Upper lobe of left lung (tissue), 4 donors: ENCODE measurements around the gene JAZF1.

ENCODE experiments used
- EP300 ChIP-seq, 4 donors: sonication (generic); formaldehyde crosslinking; IDR thresholded peaks; one replicate each; pipeline ENCODE4 v1.5.1; 2017; ENCODE audit warnings: antibody characterized with exemption in 4 of 4, control low read depth in 2 of 4
- POLR2A ChIP-seq, 4 donors: fragments of 450-650 bp; IDR thresholded peaks; one replicate each; pipeline ENCODE4 v1.5.1; 2016 to 2017; ENCODE audit warnings: antibody characterized with exemption in 4 of 4, mild to moderate bottlenecking in 2 of 4
- POLR2AphosphoS5 ChIP-seq, 2 donors: sonication (generic); formaldehyde crosslinking; IDR thresholded peaks; one replicate each; pipeline ENCODE4 v1.5.1; 2017; ENCODE audit warnings: antibody characterized with exemption in 2 of 2
- TF ChIP-seq, protein P1 (sequence below), 6 experiments: fragments of 450-650 bp in 4 of 6; fragments of 200-600 bp in 2 of 6; sonication (generic) in 2 of 6; IDR thresholded peaks; one replicate each; pipeline ENCODE4 v1.5.1; 2016 to 2019; ENCODE audit warnings: antibody characterized with exemption in 6 of 6

- TF ChIP-seq, protein P1, sequence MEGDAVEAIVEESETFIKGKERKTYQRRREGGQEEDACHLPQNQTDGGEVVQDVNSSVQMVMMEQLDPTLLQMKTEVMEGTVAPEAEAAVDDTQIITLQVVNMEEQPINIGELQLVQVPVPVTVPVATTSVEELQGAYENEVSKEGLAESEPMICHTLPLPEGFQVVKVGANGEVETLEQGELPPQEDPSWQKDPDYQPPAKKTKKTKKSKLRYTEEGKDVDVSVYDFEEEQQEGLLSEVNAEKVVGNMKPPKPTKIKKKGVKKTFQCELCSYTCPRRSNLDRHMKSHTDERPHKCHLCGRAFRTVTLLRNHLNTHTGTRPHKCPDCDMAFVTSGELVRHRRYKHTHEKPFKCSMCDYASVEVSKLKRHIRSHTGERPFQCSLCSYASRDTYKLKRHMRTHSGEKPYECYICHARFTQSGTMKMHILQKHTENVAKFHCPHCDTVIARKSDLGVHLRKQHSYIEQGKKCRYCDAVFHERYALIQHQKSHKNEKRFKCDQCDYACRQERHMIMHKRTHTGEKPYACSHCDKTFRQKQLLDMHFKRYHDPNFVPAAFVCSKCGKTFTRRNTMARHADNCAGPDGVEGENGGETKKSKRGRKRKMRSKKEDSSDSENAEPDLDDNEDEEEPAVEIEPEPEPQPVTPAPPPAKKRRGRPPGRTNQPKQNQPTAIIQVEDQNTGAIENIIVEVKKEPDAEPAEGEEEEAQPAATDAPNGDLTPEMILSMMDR (IDR thresholded peaks at IDR 0.05), result no peak
- no peak for TF ChIP-seq POLR2AphosphoS5 (IDR thresholded peaks at IDR 0.05)
- TF ChIP-seq EP300 (IDR thresholded peaks at IDR 0.05), result no peak
- no peak for TF ChIP-seq POLR2A (IDR thresholded peaks at IDR 0.05)
Measured at GRCh38 chr7:28104811-28105210, 75.8 kb downstream of the JAZF1 start.
